Activated CD8-positive, alpha-beta memory T cell treated with anti-CD3 and anti-CD28 coated beads, Interleukin-2, amount 50 U/mL, for 48 hours (primary cell): ENCODE results near the gene TRPM2.

Source experiments
- DNase-seq: peaks from one replicate; pipeline ENCODE4 v3.0.0-alpha.2; 2020

TRPM2 gene

GRCh38 chr21:44322621-44323325 is 30.6 kb upstream of the TRPM2 start:
- no peak for DNase-seq

DNA sequence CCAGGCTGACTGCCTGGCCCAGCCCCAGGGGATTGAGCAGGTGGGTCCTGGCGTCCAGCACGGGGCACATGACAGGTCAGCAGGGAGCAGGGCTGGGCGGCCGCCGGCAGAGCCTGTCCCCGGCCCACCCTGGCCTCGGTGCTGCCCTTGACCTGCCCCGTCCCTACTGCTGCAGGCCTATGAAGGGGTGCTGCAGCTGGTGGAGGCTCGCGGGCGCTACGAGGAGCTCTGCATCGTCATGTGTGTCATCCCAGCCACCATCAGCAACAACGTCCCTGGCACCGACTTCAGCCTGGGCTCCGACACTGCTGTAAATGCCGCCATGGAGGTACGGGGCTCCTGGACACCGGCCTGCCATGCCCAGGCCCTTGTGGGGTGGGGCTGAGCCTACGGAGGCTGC is 29.8 kb upstream of the TRPM2 start:
- DNase-seq: no peak

GRCh38 chr21:44324106-44324853 is 29.1 kb upstream of the TRPM2 start:
- no peak for DNase-seq

- no peak for DNase-seq
Measured at GRCh38 chr21:44324854-44325107, 28.6 kb upstream of the TRPM2 start.

DNA sequence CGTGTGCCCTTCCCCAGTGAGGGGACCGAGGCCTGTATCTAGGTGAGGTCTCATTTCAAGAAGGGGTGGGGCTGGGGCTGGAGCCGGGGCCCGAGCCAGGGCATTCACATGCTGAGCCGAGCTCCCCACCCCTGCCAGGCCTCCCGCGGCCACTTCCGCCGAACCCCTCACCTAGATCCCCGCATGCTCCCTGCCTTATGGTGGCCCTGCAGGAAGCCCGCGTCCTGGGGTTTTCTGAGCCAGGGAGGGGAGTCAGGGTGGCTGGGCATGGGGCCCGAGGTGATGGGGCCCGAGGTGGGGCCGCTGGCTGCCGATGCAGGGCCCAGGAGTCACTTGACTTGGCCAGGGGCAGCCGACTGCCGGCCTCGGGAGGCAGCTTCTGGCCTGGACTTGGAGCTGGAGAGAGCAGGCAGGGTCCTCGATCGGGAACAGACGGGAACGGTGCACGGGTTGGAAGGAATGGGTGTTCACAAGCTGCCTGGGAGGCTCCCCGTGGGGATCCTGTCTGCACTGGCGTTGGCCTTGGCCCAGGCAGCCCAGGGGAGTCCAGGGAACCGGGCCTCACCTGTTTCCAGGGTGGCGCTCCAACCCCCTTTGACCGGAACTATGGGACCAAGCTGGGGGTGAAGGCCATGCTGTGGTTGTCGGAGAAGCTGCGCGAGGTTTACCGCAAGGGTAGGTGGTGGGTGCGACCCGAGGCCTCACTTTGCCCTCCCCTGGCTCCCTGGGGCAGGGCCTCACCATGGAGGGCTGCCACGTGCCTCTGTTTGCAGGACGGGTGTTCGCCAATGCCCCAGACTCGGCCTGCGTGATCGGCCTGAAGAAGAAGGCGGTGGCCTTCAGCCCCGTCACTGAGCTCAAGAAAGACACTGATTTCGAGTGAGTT is 27.8 kb upstream of the TRPM2 start:
- DNase-seq: no peak

GRCh38 chr21:44326272-44326647 is 27.2 kb upstream of the TRPM2 start:
- DNase-seq: no peak

- DNase-seq: no peak
Measured at GRCh38 chr21:44326716-44327602, 26.5 kb upstream of the TRPM2 start.

DNA sequence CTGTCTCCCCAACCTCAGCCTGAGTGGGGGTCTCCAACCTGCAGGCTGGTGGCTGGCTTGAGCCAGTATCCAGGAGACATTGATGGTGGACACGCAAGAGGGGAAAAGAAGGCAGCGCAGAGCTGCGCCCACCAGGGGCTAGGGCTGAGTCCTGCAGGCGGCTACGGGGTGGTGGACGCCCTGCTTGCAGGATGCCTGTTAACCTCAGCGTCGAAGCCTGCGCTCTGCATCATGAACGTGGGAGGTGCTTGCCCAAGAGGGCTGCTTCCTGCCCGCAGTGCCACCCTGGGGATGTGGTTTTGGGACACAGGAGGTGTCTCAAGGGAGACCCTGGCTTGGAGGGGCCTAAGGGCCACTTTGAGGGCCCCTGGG is 25.8 kb upstream of the TRPM2 start:
- DNase-seq: no peak

DNA sequence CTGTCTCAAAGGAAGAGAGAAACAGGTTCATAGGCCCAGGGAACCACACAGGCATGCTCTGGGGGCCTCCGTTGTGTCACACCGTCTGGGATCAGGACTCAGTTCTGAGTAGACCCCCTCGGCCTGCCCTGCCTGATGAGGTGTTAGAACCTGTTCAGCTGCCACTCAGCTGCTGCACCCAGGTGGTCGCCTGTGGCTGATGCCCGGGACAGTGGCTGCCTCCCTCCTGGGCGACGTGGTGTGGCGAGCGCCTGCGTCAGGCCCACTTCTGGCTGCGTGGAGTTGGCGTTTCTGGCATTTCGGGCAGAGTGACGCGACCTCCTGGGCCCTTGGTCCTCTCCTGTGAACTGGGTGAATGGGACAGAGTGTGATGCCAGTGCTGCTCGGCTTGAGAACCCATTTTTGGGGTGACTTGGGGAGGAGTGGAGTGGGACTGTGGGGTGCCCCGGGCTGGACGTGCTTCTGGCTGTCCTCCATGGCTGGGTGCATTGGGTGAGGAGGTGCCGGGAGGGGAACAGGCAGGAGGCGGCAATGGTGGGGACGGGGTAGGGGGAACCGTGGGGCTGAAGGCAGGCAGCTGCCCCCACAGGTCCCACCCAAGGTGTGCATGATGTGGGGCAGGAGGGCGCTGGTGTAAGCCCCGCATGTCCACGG is 25.1 kb upstream of the TRPM2 start:
- DNase-seq: no peak

DNA sequence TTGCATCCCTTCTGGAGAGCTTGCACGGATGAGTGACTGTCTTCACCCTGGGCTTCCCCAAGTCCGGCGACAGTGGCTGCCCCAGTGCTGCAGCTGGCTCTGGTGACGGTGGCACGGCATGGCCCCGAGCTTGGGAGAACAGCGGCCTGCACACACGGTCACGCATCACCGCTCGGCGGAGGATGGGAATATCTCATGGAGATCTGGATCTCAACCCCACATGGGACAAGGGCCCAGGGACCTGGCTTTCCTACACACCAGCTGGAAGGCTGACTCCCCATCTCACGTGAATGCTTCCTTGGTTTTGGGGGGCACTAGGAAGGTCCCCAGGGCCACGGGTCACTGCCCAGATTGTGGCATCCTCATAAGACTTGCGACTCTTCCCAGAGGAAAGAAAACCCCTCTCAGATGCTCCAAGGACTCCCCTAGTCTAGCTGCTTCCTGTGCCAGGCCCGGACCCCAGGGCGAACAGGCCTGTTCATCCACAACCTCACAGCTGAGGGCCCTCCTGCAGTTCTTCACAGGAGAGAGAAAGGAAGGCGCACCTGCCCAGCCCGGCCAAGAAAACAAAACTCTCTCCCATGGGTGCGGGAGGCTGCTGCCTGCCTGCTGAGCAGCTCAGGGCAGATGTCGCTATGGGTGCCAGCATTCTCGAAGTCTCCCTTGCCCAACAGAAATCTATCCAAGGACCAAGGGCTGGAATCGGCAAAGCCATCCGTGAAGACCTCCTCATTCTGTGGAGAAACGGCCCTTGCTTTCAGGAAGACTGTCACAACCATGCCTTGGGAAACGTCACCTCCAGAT is 24.1 kb upstream of the TRPM2 start:
- no peak for DNase-seq

DNA sequence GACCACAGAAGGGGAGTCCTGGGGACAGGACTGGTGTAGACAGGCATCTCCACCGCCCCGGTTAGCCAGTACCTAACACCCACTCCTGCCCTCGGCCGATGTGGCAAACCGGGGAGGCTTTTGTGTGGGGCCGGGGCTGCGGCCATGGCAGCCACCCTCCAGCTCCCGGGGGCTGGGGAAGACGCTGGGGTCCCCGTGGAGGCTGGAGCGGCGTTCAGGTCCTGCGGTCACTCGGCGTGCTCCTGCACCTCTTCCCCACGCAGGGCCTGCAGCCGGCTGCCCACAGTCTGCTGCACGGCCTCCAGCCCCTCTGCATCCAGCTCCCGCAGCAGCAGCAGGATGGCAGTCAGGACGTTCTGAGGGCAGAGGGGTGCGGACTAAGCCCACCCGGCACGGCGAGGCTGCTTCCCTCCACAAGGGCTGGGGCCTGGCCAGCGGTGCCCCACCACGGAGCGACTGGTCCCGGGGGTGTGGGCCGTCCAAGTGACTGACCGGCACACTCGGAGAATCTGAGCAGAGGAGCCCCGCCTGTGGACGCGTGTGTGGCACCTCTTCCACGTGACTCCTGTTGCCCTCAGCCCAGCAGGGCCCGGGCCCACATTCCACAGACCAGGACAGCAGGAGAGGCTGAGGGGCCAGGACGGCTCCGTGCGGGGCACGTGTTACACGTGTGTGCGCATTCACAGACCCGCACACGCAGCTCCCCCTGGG is 23.3 kb upstream of the TRPM2 start:
- DNase-seq: no peak

DNA sequence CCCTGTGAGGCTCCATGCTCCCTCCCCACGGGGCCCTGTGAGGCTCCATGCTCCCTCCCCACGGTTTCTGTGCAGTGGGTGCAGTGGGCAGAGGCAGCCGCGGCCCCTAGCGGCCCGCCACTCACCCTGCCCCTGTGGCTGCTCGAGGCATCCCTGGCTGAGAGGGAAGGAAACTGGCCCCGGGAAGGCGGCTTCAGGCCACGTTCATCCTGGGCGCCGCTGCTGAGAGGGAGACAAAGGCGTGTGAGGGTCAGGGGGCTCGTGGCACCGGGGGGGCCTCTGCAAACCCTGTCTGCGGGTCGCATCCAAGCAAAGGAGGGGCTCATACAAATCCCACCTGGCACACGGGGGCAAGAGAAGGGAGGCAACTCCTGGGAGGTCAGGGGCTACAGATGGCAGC is 22.7 kb upstream of the TRPM2 start:
- DNase-seq: no peak

GRCh38 chr21:44331209-44331608 is 22.2 kb upstream of the TRPM2 start:
- DNase-seq: no peak

GRCh38 chr21:44331650-44332307 is 21.6 kb upstream of the TRPM2 start:
- DNase-seq: no peak

DNA sequence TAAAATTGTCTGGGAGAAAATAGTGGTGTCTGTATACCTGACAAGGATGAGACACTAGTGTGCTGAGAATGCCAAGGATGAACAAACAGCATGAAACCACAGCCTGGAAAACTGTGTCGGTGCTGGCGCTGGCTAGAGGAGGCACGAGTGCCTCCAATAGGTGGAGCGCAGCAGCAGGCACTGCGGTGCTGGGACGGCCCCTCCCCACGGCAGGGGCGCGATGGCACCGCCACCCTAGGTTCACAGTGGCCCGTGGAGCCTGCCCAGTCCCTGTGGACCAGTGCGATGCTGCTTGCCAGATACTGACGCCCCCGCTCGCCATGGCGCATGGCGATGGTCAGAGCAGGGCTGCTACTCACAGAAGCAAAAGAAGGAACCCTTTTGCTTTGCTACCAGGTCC is 21.0 kb upstream of the TRPM2 start:
- DNase-seq: no peak

DNA sequence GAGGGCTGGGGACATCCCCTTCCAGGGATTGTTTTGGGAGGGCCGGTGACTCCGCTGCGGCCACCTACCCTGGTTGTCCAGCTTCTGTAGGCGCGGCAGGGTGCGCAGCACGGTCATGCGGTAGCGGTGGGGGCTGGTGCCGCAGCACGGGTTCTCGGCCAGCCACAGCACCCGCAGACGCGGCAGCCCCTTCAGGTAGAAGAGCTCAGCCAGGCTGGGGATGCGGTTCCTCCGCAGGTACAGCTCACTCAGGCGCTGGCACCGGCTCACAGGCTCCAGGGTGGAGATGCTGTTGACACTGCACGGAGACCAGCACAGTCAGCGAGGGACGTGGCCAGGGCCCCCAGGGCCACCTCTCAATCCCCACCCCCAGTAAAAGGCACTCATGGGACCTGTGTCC is 20.5 kb upstream of the TRPM2 start:
- DNase-seq: no peak

DNA sequence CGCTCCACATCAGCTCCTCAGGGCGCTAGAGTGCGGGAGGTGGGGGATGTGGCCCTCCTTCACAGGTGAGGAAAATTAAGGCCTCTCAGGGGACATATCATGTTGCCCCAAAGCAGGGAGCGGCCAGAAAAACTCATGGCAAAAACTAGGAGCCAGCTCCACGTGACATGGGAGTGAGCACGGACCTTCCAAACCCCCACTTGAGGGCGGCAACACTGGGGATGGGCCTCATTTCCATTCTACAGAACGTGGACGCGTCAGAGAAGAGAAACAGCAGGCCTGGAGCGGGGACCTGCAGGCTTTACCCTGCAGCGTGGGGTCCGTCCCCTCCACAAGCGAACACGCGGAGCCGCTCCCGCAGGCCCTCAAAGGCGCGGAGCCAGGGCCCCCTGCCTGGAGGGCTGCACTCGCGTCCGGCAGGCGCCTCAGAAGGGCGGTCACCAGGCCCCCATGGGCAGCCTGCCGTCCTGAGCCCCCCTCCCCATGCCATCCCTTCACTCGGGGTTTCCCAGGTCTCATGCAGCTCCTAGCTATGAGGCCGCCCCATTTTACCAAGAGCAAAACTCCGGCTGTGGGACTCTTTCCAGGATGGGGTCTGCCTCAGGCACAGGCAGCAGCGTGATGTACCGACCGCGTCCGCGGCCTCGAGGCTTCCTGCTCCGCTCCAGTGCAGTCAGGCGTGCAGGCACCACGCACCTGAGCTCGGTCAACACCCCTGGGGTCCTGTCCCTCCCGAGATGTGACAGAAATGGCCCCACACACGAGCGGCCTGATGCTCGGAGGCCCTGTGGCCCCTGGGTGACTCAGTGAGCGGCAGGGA is 19.7 kb upstream of the TRPM2 start:
- DNase-seq: no peak

GRCh38 chr21:44334329-44335030 is 18.9 kb upstream of the TRPM2 start:
- no peak for DNase-seq
